Middle frontal gyrus (tissue), 1 donor: ENCODE measurements around the gene XPO4.
"Not testable (repeated sequence)": the region's sequence is repeated elsewhere in the genome, so short reads cannot be mapped to it uniquely, and the experiment has no call there.

ENCODE experiments used
- DNase-seq: peaks from one replicate; pipeline ENCODE4 v3.0.0-alpha.2; 2015; ENCODE audit warnings: low spot score; ENCODE audit errors: extremely low spot score

Gene XPO4

DNA sequence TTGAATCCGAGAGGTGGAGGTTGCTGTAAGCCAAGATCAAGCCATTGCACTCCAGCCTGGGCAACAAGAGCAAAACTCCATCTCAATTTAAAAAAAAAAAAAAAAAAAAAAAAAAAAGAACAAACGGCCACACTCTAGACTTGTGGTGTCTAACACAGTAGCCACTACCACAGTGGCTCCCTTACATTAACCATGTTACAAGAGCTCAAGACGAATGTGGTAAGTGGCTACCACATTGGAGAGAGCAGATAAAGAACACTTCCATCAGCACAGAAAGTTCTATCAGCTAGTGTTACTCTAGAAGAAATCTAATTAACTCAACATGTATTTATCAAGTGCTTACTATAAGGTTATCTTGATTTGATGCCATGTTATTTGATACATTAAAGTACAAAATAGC, 11.5 kb downstream of the XPO4 start:
- no peak for DNase-seq

DNA sequence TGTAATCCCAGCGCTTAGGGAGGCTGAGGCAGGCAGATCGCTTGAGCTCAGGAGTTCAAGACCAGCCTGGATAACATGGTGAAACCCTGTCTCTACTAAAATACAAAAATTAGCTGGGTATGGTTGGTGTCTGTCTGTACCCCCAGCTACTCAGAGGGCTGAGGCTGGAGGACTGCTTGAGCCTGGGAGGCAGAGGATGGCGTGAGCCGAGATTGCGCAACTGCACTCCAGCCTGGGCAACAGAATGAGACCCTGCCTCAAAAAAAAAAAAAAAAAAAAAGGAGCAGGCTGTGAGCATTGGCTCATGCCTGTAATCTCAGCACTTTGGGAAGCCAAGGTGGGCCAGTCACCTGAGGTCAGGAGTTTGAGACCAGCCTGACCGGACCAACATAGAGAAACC, 12.0 kb downstream of the XPO4 start:
- DNase-seq = not testable (repeated sequence)

DNA sequence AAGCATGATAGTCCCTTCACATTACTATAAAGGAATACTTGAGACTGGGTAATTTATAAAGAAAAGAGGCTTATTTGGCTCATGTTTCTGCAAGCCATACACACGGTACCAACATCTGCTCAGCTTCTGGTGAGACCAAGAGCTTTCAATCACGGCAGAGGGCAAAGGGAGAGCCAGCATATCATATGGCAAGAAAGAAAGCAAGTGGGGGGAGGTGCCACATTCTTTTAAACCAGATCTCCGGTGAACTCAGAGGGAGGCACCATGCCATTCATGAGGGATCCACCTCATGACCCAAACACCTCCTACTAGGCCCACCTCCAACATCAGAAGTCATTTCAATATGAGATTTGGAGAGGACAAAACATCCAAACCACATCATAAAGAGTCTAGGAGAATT, 20.3 kb downstream of the XPO4 start:
- no peak for DNase-seq

- no peak for DNase-seq
These were observed 24.6 kb downstream of the XPO4 start for GRCh38 chr13:20877902-20878301.

DNA sequence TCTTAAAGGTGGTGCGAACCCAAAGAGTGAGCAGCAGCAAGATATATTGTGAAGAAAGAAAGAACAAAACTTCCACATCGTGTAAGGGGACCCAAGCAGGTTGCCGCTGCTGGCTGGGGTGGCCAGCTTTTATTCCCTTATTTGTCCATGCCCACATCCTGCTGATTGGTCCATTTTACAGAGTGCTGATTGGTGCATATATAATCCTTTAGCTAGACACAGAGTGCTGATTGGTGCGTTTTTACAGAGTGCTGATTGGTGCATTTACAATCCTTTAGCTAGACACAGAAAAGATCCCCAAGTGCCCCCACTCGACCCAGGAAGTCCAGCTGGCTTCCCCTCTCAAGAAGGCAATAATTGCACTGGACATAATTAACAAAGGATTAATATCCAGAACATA, 25.7 kb downstream of the XPO4 start:
- not testable (repeated sequence) for DNase-seq

GRCh38 chr13:20874439-20874838, 28.1 kb downstream of the XPO4 start:
- DNase-seq = not testable (repeated sequence)

GRCh38 chr13:20873348-20873747, 29.2 kb downstream of the XPO4 start:
- no peak for DNase-seq

- DNase-seq = no peak
These were observed 31.7 kb downstream of the XPO4 start for GRCh38 chr13:20870829-20871228.

GRCh38 chr13:20869540-20869939, 33.0 kb downstream of the XPO4 start:
- no peak for DNase-seq

- DNase-seq = no peak
These were observed 35.1 kb downstream of the XPO4 start for GRCh38 chr13:20867408-20867807.

- not testable (repeated sequence) for DNase-seq
These were observed 40.9 kb downstream of the XPO4 start for GRCh38 chr13:20861666-20862065.

GRCh38 chr13:20860844-20861243, 41.7 kb downstream of the XPO4 start:
- DNase-seq = no peak

- no peak for DNase-seq
These were observed 45.9 kb downstream of the XPO4 start for GRCh38 chr13:20856650-20857049.

DNA sequence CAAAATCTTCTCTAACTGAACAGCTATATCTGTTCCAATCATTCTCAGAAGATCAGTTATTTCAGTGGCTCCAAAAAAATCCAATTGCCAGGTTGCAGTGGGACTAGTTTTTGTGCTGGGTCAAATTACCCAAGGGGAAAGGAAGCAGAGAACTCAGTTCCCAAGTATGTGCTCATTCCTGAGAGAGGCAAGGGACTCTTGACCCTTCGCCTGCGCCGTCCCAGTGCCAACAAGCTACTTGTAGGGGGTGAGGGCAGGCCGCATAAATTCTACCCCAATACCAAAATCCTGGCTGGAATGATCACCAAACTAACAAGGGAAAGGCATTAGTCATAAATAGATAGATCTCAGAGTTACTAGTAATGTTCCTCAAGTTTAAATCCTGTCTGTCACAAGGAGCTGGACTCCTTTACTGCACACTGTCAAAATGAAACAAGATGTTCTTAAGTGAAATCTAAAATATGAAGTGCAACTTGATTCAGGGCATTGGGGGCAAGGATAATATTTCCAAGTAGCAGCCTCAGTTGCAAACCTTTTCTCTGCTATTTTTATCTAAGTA, 50.6 kb downstream of the XPO4 start:
- DNase-seq = no peak

DNA sequence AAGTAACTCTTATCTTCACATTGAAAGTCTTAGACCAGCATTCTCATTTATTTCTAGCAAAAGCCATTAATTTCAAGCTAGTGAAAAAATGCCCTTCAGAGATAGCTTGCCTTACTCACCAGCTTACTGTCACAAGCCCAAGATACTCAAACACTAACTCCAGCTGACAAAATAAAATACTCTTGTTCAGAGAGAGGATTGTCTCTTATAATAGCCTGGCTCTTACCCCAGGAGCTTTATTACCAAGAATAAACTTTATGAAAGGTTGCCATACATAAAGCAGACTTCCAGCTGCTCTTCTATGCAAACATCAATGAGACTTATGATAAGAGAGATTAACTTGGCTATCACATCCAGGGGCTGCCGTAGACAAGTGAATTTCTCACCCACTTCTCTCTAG, 53.6 kb downstream of the XPO4 start:
- no peak for DNase-seq

DNA sequence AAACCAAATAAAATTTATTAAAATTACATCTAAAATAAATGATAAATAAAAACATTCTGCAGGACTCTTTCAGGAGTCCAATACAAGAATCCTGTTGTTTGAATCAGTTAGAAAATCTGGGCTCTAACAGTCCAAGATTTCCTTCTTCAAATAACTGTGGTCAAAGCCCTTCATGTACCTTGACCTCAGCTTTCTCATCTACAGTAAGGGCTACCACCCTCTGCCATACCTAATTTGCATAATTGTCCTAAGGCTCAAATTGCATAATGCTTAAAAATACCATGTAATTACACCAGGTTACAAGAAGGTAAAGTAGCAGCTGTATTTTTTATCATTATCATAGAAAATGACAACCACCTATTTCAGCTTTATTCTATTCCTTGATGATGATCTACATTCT, 54.3 kb downstream of the XPO4 start:
- DNase-seq = no peak

DNA sequence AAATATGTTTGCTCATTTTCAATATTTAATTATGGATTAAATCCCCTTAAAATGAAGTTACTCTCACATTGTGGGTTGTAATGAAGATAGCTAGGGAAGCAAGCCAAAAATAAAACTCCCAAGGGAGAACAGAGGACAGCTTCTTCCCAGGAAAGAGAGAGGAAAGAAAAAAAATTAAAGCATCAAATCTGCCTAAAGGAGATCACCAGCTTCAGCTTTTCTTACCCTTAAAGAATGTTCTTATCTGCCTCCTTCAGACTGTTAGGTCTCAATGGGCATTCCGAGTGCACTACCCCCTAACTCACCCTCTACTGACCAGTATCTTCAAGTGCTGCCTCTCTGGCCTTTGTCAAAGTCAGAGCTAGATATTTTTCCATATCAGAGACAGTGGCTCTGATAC, 55.2 kb downstream of the XPO4 start:
- DNase-seq = no peak

GRCh38 chr13:20843166-20843565, 59.4 kb downstream of the XPO4 start:
- DNase-seq = no peak

DNA sequence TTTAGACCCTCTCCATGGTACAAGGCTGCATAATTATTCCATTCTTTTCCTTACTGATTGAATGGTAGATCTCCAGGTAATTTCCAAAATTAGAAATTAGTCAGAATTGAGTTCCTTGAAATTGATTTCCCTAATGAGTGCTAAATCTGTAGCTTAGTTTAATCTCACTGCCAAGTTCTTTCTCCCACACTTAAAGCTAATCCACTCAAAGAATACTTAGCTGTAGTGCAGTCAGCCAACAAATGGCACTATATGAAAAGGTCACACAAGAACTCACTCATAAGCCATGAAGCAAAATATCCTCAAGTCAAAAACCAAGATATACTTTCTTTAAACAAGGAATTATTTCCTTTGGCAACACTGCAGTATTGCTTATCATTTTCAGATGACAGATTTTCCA, 62.0 kb downstream of the XPO4 start:
- no peak for DNase-seq

GRCh38 chr13:20833900-20834679, 68.5 kb downstream of the XPO4 start:
- DNase-seq = no peak

DNA sequence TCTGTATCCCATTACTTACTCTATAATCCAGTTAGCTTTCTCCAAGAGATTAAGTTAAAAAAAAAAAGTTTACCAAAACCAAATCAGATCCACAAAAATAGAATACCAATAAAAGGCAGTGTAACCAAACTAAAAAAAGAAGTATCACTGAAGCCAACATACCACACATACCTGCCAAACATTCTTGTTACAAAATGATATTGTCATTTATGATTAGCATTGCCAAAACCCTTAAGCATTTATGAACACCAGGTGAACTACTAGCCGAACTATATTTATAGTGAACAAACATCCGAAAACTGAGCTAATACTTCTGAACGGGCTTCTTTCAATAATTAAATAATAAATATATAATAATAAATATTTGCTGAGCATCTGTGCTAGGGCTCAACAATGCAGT, 69.7 kb downstream of the XPO4 start:
- DNase-seq = no peak

- DNase-seq = no peak
These were observed 70.6 kb downstream of the XPO4 start for GRCh38 chr13:20831933-20832332.

DNA sequence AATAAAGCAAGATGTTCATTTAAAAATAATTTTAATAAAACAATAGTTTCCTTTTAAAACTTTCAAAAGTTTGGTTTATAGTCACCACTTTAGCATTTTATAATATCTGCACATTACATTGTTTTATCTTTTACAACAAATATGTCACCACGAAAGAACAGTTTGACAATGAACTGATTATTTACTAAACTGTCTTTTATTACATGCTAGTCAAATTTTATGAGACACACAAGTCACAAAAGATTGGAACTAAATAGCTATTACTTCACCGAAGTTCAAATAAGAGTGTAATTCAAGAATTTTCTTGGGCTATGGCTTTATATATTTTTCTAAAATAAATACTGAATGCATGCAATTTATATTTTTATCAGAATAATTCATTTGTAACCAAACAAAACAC, 71.3 kb downstream of the XPO4 start:
- DNase-seq = no peak
